Ovary (tissue), 3 donors: ENCODE results near the gene PPM1E.

Experiments
- EP300 ChIP-seq: sonication (generic); formaldehyde crosslinking; IDR thresholded peaks from one replicate; pipeline ENCODE4 v1.6.1; 2017; ENCODE audit warnings: antibody characterized with exemption
- POLR2A ChIP-seq: fragments of 450-650 bp; IDR thresholded peaks from one replicate; pipeline ENCODE4 v1.6.1; 2017; ENCODE audit warnings: antibody characterized with exemption, mild to moderate bottlenecking, moderate library complexity
- TF ChIP-seq, protein P1 (sequence below), 3 donors: fragments of 450-650 bp in 2 of 3; fragments of 200-600 bp in 1 of 3; IDR thresholded peaks; one replicate each; pipeline versions ENCODE4 v1.5.1 to v1.8.0; 2016 to 2022; ENCODE audit warnings: antibody characterized with exemption in 3 of 3, mild to moderate bottlenecking in 1 of 3
- donor health status: DM: no; HTN: no; CAD: no.

GRCh38 chr17:58873926-58874325 lies 118.3 kb downstream of the PPM1E start:
- TF ChIP-seq, protein P1, sequence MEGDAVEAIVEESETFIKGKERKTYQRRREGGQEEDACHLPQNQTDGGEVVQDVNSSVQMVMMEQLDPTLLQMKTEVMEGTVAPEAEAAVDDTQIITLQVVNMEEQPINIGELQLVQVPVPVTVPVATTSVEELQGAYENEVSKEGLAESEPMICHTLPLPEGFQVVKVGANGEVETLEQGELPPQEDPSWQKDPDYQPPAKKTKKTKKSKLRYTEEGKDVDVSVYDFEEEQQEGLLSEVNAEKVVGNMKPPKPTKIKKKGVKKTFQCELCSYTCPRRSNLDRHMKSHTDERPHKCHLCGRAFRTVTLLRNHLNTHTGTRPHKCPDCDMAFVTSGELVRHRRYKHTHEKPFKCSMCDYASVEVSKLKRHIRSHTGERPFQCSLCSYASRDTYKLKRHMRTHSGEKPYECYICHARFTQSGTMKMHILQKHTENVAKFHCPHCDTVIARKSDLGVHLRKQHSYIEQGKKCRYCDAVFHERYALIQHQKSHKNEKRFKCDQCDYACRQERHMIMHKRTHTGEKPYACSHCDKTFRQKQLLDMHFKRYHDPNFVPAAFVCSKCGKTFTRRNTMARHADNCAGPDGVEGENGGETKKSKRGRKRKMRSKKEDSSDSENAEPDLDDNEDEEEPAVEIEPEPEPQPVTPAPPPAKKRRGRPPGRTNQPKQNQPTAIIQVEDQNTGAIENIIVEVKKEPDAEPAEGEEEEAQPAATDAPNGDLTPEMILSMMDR (IDR thresholded peaks at IDR 0.05) = no peak
- no peak for TF ChIP-seq EP300
- TF ChIP-seq POLR2A = no peak
